Tibial nerve (tissue), 4 donors: ENCODE data around the gene SLC12A7. TPM values are rescaled to one million over a fixed set of nuclear protein-coding genes. Genes with fewer than 3 reads are reported as not detected.
A peak's percentile ranks its signal among the peaks of the same experiment; 100 is the strongest.

Experiments
- DNase-seq, 2 donors: peaks; one replicate each; pipeline ENCODE4 v3.0.0-alpha.2; 2019; ENCODE audit warnings: low spot score in 2 of 2
- H3K27ac ChIP-seq, 4 donors: fragments of 200-600 bp; sonication (generic) in 3 of 4; one replicate each; pipeline ENCODE4 v1.5.1; 2017 to 2019; ENCODE audit warnings: mild to moderate bottlenecking in 1 of 4
- H3K27me3 ChIP-seq, 2 donors: fragments of 200-600 bp; sonication (generic) in 1 of 2; one replicate each; pipeline versions ENCODE4 v1.5.1 to v1.6.0; 2017 to 2019
- H3K36me3 ChIP-seq, 3 donors: fragments of 200-600 bp; sonication (generic); one replicate each; pipeline ENCODE4 v1.5.1; 2018 to 2019
- H3K4me1 ChIP-seq, 4 donors: fragments of 200-600 bp; sonication (generic) in 3 of 4; one replicate each; pipeline ENCODE4 v1.5.1; 2017 to 2019
- H3K4me3 ChIP-seq, 4 donors: fragments of 200-600 bp; sonication (generic) in 3 of 4; one replicate each; pipeline ENCODE4 v1.5.1; 2017 to 2019; ENCODE audit warnings: mild to moderate bottlenecking in 1 of 4, moderate library complexity in 1 of 4
- H3K9me3 ChIP-seq, 4 donors: fragments of 200-600 bp; sonication (generic) in 3 of 4; one replicate each; pipeline ENCODE4 v1.5.1; 2017 to 2019
- CTCF ChIP-seq, 5 experiments: fragments of 200-600 bp in 3 of 5; fragments of 450-650 bp in 2 of 5; sonication (generic) in 3 of 5; IDR thresholded peaks; one replicate each; pipeline ENCODE4 v1.5.1; 2016 to 2019; ENCODE audit warnings: antibody characterized with exemption in 5 of 5, mild to moderate bottlenecking in 3 of 5, moderate library complexity in 2 of 5
- EP300 ChIP-seq, 2 donors: sonication (generic); formaldehyde crosslinking; IDR thresholded peaks; one replicate each; pipeline ENCODE4 v1.6.1; 2017; ENCODE audit warnings: antibody characterized with exemption in 2 of 2, mild to moderate bottlenecking in 1 of 2
- POLR2A ChIP-seq, 2 donors: fragments of 450-650 bp; IDR thresholded peaks; one replicate each; pipeline ENCODE4 v1.6.1; 2017; ENCODE audit warnings: antibody characterized with exemption in 2 of 2, mild to moderate bottlenecking in 2 of 2, moderate library complexity in 2 of 2
- WGBS, 2 donors: methylation state at CpG; one replicate each; pipeline ENCODE4 v1.1.5; 2018; 5-methylcytosine and 5-hydroxymethylcytosine counted together
- total RNA-seq, 4 donors: library from RNA; depleted of rRNA; stranded (reverse); fragments of >200 nt; gene quantifications; one replicate each; pipeline ENCODE4 v1.1.0, GENCODE V29; 2016

SLC12A7 gene
- total RNA-seq, 4 donors from 2014 or later: 11.4 to 39.3 (median 18.8) TPM

GRCh38 chr5:1007681-1008450, 104.0 kb downstream of the SLC12A7 start:
- Histone ChIP-seq H3K36me3 (no peaks in the 10 kb centered on the region), H3K4me1 (peaks cover 0 to 51% (median 20%) of the 10 kb centered on the region in 4 donors), H3K9me3 (no peaks in the 10 kb centered on the region), H3K27ac (no peak overlapping the region), H3K4me3 (no peak overlapping the region), H3K27me3 (peaks cover 2 to 42% of the 10 kb centered on the region in 2 donors)
- peak in 1 of 2 donors; percentile 8 for DNase-seq
- WGBS, 2 donors: 69% methylated on average over 19 to 23 of the region's 23 CpGs
- no peak for TF ChIP-seq POLR2A (IDR thresholded peaks at IDR 0.05)
- TF ChIP-seq CTCF (IDR thresholded peaks at IDR 0.05): no peak
- no peak for TF ChIP-seq EP300 (IDR thresholded peaks at IDR 0.05)

- H3K36me3 ChIP-seq: no peaks in the 10 kb centered on the region
- TF ChIP-seq POLR2A (IDR thresholded peaks at IDR 0.05) (no peak), CTCF (IDR thresholded peaks at IDR 0.05) (no peak), EP300 (IDR thresholded peaks at IDR 0.05) (no peak)
- H3K27me3 ChIP-seq: peaks cover 2 to 38% of the 10 kb centered on the region in 2 donors
- H3K9me3 ChIP-seq: no peaks in the 10 kb centered on the region
- peaks cover 0 to 51% (median 20%) of the 10 kb centered on the region in 4 donors for H3K4me1 ChIP-seq
- H3K27ac ChIP-seq: no peak overlapping the region
- H3K4me3 ChIP-seq: no peak overlapping the region
- WGBS, 2 donors: 88 to 89% methylated on average over 17 of the region's 17 CpGs
- DNase-seq: no peak
Measured at GRCh38 chr5:1007221-1007680, 104.6 kb downstream of the SLC12A7 start.

GRCh38 chr5:1006656-1007071, 105.2 kb downstream of the SLC12A7 start:
- H3K9me3 ChIP-seq: no peaks in the 10 kb centered on the region
- peak in 1 of 2 donors; percentile 2 for DNase-seq
- H3K4me3 ChIP-seq: no peak overlapping the region
- 87 to 95% methylated on average over 3 to 5 of the region's 5 CpGs for WGBS, 2 donors
- peaks cover 0 to 51% (median 20%) of the 10 kb centered on the region in 4 donors for H3K4me1 ChIP-seq
- H3K27me3 ChIP-seq: peaks cover 2 to 33% of the 10 kb centered on the region in 2 donors
- no peak for TF ChIP-seq EP300 (IDR thresholded peaks at IDR 0.05)
- TF ChIP-seq CTCF (IDR thresholded peaks at IDR 0.05): no peak
- TF ChIP-seq POLR2A (IDR thresholded peaks at IDR 0.05): no peak
- H3K27ac ChIP-seq: no peak overlapping the region
- no peaks in the 10 kb centered on the region for H3K36me3 ChIP-seq

GRCh38 chr5:1005904-1006655, 105.8 kb downstream of the SLC12A7 start:
- Histone ChIP-seq H3K27me3 (peaks cover 2 to 27% of the 10 kb centered on the region in 2 donors), H3K36me3 (no peaks in the 10 kb centered on the region), H3K4me1 (peaks cover 0 to 51% (median 20%) of the 10 kb centered on the region in 4 donors), H3K9me3 (no peaks in the 10 kb centered on the region), H3K4me3 (no peak overlapping the region), H3K27ac (no peak overlapping the region)
- TF ChIP-seq POLR2A (IDR thresholded peaks at IDR 0.05) (no peak), EP300 (IDR thresholded peaks at IDR 0.05) (no peak)
- DNase-seq: no peak
- WGBS, 2 donors: 95 to 98% methylated on average over 7 to 9 of the region's 13 CpGs

- H3K4me3 ChIP-seq: peak overlapping the region; percentile 35 to 70 (median 56)
- no peaks in the 10 kb centered on the region for H3K36me3 ChIP-seq
- peaks cover 0 to 50% (median 20%) of the 10 kb centered on the region in 4 donors for H3K4me1 ChIP-seq
- WGBS, 2 donors: 63 to 67% methylated on average over 26 to 29 of the region's 47 CpGs
- peak overlapping the region in 3 of 4 donors; percentile 17 to 81 (median 72) for H3K27ac ChIP-seq
- no peak for TF ChIP-seq EP300 (IDR thresholded peaks at IDR 0.05)
- TF ChIP-seq POLR2A (IDR thresholded peaks at IDR 0.05): no peak
- TF ChIP-seq CTCF (IDR thresholded peaks at IDR 0.05): no peak
- H3K9me3 ChIP-seq: no peaks in the 10 kb centered on the region
- DNase-seq: peak in 1 of 2 donors; percentile 10
- peaks cover 2 to 20% of the 10 kb centered on the region in 2 donors for H3K27me3 ChIP-seq
Measured at GRCh38 chr5:1005249-1005851, 106.5 kb downstream of the SLC12A7 start.
